ENCODE measurements around the gene ADAMTS3. TPM values are rescaled to one million over a fixed set of nuclear protein-coding genes. Genes with fewer than 3 reads are reported as not detected.

ADAMTS3 gene
- total RNA-seq = 1 to 10 TPM; 1.2 to 2.8 TPM

DNA sequence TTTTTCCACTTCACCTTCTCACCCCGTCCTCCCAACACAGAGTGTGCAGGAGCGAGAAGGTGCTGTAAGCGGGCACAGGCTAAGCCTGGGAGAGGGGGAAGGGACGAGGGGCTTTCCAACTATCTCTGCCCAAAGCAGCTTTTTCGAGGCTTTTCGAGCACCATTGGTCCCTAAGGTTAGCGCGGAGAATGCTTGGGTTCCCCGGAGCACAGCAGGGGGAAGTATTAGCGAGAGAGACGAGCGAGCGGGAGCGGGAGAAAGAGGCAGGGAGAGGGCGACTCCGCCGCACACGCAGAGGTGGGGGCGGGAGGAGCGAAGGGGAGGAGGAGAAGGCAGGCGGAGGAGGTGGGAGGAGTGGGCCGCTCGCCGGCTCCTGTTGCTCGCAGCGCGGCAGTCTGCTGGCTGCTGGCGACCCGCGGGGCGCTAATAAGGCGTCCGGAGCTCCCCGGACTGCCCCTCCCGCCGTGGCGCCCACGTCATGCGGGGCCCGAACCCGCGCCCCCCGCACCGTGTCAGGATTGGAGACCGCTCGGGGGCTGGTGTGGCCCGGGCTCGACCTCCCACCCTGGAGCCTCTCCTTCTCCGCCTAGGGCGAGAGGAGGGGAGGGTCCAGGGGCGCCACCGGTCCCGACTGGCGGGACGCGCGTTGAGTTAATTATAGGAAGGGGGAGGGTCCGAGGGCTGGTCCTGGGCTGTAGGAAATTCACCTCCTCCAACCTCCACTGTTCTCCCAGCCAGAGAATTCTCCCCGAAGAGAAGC is at the start of gene ADAMTS3:
TSS of gene ADAMTS3 (minus strand) at position 263 of the 760 bp plus-strand sequence. CDS start 459 bp downstream, outside the sequence.
- no peaks in the 10 kb centered on the region for H3K27me3 ChIP-seq
- peaks cover 0 to 8% of the 10 kb centered on the region in 2 donors for H3K4me1 ChIP-seq
- H3K4me3 ChIP-seq = peak within 1 kb of the TSS; percentile 49 to 59
- no peaks in the 10 kb centered on the region for H3K9me3 ChIP-seq
- H3K36me3 ChIP-seq = no peaks in the 10 kb centered on the region
- H3K27ac ChIP-seq = peak within 1 kb of the TSS; percentile 70 to 79
- DNase-seq (ENCODE audit: low spot score) = peak; percentile 65
- TF ChIP-seq, protein P1, sequence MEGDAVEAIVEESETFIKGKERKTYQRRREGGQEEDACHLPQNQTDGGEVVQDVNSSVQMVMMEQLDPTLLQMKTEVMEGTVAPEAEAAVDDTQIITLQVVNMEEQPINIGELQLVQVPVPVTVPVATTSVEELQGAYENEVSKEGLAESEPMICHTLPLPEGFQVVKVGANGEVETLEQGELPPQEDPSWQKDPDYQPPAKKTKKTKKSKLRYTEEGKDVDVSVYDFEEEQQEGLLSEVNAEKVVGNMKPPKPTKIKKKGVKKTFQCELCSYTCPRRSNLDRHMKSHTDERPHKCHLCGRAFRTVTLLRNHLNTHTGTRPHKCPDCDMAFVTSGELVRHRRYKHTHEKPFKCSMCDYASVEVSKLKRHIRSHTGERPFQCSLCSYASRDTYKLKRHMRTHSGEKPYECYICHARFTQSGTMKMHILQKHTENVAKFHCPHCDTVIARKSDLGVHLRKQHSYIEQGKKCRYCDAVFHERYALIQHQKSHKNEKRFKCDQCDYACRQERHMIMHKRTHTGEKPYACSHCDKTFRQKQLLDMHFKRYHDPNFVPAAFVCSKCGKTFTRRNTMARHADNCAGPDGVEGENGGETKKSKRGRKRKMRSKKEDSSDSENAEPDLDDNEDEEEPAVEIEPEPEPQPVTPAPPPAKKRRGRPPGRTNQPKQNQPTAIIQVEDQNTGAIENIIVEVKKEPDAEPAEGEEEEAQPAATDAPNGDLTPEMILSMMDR (IDR thresholded peaks at IDR 0.05) = no peak

DNA sequence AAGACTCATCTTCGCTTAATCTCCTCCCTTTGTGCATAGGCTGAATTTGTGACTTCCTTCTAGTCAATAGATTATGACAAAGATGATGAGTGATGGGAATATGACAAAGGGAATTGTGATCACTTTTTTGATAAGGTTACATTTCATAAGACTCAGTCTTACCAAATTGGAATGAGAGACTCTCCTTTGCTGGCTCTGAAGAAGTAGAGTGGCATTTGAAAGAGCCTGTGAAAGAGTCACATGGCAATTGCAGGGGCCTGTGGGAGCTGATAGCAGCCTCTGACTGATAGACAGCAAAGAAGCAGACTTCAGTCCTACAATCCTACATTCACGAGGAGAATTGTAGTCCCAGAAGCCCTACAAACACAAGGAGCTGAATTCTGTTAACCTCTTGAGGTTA is 44.9 kb upstream of the ADAMTS3 start:
- no peaks in the 10 kb centered on the region for H3K4me1 ChIP-seq
- no peak overlapping the region for H3K27ac ChIP-seq
- H3K4me3 ChIP-seq = no peak overlapping the region
- H3K27me3 ChIP-seq = no peaks in the 10 kb centered on the region
- TF ChIP-seq, protein P1 (IDR thresholded peaks at IDR 0.05) = no peak
- H3K9me3 ChIP-seq = no peaks in the 10 kb centered on the region
- no peak for DNase-seq (ENCODE audit: low spot score)
- H3K36me3 ChIP-seq = no peaks in the 10 kb centered on the region

DNA sequence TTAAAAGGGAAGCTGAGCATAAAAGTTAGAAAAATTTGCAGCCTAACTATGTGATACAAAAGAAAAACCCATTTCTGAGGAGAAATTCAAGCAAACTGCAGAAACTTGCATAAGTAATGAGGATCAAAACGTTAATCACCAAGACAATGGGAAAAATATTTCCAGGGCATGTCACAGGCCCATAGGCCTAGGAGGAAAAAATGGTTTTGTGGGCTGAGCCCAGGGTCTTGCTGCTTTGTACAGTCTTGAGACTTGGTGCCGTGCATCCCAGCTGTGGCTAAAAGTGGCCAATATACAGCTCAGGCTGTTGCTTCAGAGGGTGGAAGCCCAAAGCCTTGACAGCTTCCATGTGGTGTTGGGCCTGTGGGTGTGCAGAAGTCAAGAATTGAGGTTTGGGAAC is 37.7 kb upstream of the ADAMTS3 start:
- TF ChIP-seq, protein P1 (IDR thresholded peaks at IDR 0.05) = no peak
- Histone ChIP-seq H3K27me3 (no peaks in the 10 kb centered on the region), H3K27ac (no peak overlapping the region), H3K9me3 (peaks cover 0 to 6% of the 10 kb centered on the region in 2 donors), H3K36me3 (no peaks in the 10 kb centered on the region), H3K4me3 (no peak overlapping the region), H3K4me1 (no peaks in the 10 kb centered on the region)
- DNase-seq (ENCODE audit: low spot score) = no peak

DNA sequence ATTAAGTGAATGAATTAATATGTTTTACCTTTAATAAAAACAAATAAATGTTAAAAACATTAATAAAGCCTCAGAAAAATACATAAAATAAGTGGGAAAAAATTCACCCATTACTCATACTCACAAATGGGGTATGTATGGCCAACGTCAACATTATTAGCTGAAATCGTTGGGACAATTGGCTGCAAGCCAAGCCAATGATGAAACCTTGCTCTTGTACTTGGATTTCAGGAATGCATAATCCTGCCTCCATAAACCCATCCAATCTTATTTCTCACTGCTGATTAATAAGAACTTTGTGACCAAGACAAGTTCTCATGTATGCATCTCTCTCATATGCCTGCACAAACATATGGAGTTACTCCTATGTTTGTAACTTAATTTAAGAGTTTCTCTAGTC is 35.3 kb upstream of the ADAMTS3 start:
- Histone ChIP-seq H3K36me3 (no peaks in the 10 kb centered on the region), H3K4me1 (no peaks in the 10 kb centered on the region), H3K27me3 (no peaks in the 10 kb centered on the region), H3K27ac (no peak overlapping the region), H3K4me3 (no peak overlapping the region), H3K9me3 (peaks cover 0 to 6% of the 10 kb centered on the region in 2 donors)
- TF ChIP-seq, protein P1 (IDR thresholded peaks at IDR 0.05) = no peak
- DNase-seq (ENCODE audit: low spot score) = no peak

DNA sequence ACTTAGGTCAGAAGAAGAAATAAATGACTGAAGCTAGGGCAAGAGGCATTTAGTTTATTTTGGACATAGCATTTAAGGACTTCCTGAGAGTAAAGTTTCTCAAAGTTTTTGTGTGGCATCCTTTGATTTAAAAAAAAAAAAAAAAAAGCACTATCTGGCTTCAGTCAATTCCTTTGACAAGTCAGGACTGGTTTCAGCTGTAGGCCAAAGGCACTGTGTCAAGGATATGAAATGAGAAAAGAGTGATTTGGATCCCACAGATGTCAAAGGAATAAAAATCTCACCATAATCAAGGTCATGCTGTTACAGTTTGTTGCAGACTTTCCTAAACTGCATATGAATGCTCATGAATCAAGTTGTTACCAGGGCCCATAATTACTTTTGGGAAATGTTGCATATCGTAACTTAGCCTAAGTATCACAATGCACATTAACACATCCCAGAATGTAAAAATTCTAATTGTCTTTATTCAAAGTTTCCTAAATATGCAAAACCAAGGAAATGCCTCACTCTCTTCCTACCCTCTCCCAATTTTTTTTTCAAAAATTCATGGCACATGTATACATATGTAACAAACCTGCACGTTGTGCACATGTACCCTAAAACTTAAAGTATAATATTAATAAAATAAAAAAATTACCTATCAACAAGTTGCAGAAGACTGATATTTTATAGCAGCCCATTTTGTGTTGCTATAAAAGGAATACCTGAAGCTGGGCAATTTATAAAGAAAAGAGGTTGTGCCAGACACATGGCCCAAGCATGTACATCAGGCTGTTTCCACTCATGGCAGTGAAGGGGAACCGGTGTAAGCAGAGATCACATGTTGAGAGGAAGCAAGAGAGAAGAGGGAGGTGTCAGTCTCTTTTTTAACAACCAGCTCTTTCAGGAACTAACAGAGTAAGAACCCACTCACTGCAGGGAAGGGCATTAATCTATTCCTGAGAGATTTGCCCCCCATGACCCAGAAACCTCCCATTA is 33.7 kb upstream of the ADAMTS3 start:
- TF ChIP-seq, protein P1 (IDR thresholded peaks at IDR 0.05) = no peak
- peaks cover 0 to 6% of the 10 kb centered on the region in 2 donors for H3K9me3 ChIP-seq
- no peak overlapping the region for H3K27ac ChIP-seq
- H3K27me3 ChIP-seq = no peaks in the 10 kb centered on the region
- H3K4me3 ChIP-seq = no peak overlapping the region
- H3K4me1 ChIP-seq = no peaks in the 10 kb centered on the region
- DNase-seq (ENCODE audit: low spot score) = no peak
- H3K36me3 ChIP-seq = no peaks in the 10 kb centered on the region

Data from right atrium auricular region (tissue), 2 donors.